SIG-M5 treated with dmso at 0.1 percent for 504 hours (cell line): Measurements from ENCODE around the gene ADGRE3.
"Not testable (repeated sequence)": the region's sequence is repeated elsewhere in the genome, so short reads cannot be mapped to it uniquely, and the experiment has no call there.

ENCODE experiments used
- DNase-seq: peaks from one replicate; lab custom pipeline; 2025; ENCODE audit not compliant: unreplicated experiment; lab: John Stamatoyannopoulos, UW

The ADGRE3 gene

GRCh38 chr19:14672188-14672872 is 2.3 kb downstream of the ADGRE3 start:
- DNase-seq: peak; percentile 85

GRCh38 chr19:14670408-14670807 is 4.2 kb downstream of the ADGRE3 start:
- no peak for DNase-seq

DNA sequence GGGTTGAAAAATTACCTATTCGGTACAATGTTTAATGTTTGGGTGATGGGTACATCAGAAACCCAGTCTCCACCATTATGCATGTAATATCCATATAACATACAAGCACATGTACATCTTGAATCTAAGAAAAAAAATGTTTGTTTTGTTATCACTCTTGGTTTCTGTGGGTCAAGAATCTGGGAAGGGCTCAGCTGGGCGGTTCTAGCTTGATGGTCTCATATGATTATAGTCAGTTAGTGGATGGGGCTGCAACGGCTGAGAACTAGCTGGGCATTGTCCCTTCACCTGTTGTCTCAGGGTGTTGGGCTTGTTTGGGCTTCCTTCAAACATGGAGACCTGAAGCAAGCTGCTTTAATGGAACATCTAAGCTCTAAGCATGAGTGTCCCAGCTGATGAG is 4.7 kb downstream of the ADGRE3 start:
- no peak for DNase-seq

- peak; percentile 77 for DNase-seq
Measured at GRCh38 chr19:14661372-14661924, 13.2 kb downstream of the ADGRE3 start.

DNA sequence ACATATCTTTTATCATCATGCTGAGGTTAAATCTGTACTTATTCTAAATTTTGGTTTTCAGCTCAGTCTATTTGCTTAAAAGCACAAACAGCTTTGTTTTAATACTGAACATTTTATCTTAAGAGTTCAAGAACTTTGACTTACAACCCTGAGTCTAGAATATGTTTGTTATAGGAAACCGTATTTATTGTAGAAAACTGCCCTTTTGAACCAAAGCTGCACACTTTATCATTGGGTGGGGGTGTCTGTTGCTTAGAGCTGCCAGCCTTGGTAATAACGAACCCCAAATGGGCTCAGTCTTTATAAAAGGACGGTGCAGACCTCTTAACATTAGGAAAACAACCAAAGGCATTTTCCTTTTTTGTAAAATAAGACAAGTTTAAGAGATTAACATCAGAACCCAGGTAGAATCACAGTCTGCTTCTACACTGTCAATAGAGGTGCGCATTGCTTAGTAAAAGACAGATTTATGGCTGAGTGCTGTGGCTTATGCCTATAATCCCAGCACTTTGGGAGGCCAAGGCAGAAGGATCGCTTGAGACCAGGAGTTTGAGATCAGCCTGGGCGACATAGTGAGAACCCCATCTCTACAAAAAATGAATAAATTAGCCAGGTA is 14.7 kb downstream of the ADGRE3 start:
- DNase-seq: no peak

- DNase-seq: no peak
Measured at GRCh38 chr19:14655726-14656125, 18.9 kb downstream of the ADGRE3 start.

- DNase-seq: no peak
Measured at GRCh38 chr19:14654786-14655560, 19.7 kb downstream of the ADGRE3 start.

GRCh38 chr19:14650161-14650560 is 24.5 kb downstream of the ADGRE3 start:
- no peak for DNase-seq

DNA sequence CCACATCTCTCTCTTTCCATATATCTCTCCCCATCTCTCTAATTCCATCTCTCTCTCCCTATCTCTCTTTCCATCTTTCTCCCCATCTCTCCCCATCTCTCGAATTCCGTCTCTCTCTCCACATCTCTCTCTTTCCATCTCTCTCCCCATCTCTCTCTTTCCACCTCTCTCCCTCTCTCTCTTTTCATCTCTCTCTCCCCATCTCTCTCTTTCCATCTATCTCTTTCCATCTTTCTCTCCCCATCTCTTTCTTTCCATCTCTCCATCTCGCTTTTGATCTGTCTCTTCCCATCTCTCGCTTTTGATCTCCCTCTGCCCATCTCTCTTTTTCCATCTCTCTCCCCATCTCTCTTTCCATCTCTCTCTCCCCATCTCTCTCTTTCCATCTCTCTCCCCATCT is 25.6 kb downstream of the ADGRE3 start:
- no peak for DNase-seq

DNA sequence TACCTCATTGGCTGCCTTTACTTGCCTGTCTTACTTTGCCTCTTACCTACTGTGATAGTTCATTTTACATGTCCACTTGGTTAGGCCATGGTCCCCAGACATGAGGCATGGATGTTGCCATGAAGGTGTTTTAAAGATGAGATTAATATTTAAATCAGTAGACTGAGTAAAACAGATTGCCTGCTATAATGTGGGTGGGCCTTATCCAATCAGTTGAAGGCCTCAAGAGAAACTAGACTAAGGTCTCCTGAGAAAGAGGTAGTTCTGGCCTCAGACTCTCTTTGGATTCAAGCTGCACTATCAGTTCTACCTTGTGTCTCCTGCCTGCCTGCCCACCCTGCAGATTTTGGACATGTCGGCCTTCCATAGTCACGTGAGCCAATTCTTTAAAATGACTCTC is 26.1 kb downstream of the ADGRE3 start:
- DNase-seq: no peak

- DNase-seq: no peak
Measured at GRCh38 chr19:14639536-14640277, 34.9 kb downstream of the ADGRE3 start.

GRCh38 chr19:14632286-14632685 is 42.4 kb downstream of the ADGRE3 start:
- DNase-seq: peak; percentile 30

- no peak for DNase-seq
Measured at GRCh38 chr19:14629557-14629956, 45.1 kb downstream of the ADGRE3 start.

- not testable (repeated sequence) for DNase-seq
Measured at GRCh38 chr19:14624491-14624890, 50.2 kb downstream of the ADGRE3 start.

DNA sequence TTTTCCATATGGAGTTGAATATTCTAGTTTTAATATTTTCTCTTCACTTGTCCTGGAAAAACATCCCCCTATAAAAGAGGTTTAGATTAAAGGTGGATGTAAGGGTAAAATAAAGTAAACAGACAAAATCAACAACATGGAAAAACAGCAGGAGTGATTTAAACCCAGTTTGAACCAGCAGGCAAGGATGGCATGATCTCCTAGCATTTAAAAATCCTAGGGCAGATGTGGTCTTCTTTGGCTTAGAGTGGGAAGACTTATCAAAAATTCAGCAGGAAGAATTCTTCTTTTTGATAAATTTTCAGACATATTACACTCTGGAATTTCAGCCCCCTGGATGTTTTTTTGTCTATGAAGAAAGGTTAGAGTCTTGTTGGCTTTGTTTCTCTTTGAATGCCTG is 55.2 kb downstream of the ADGRE3 start:
- no peak for DNase-seq

DNA sequence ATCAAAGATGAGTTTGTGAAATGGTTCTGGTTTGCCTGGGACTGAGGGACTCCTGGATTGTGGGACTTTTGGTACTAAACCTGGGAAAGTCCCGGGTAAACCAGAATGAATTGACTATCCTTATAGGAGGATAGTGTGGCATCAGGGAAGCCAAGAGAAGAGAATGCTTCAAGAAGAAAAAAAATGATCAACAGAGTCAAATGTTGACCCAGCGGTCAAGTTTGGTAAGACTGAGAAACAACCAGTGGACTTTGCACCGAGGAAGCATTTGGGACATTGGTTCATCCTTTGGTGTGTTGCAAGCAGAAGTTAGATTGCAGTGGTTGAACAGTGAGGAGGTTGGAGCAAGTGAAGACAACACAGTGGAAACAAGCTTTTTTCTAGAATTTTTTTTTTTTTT is 58.2 kb downstream of the ADGRE3 start:
- peak; percentile 74 for DNase-seq

GRCh38 chr19:14615623-14616022 is 59.0 kb downstream of the ADGRE3 start:
- no peak for DNase-seq

DNA sequence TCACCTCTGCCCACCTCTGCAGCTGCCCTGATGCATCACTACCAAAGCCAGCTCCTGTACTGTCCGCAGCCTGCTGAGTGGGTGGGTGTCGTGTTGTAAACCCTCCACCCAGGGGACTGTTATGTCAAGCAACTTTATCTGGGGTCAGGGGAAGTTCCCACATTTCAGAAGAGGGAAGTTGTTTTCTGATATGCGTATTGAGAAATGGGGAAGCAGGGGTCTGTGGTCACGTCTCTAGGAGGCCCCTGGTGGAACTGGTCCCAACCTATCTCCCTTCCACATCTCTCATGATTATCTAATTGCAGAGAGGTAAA is 60.6 kb downstream of the ADGRE3 start:
- peak; percentile 92 for DNase-seq

- not testable (repeated sequence) for DNase-seq
Measured at GRCh38 chr19:14613399-14614098, 61.1 kb downstream of the ADGRE3 start.

GRCh38 chr19:14612657-14613056 is 62.0 kb downstream of the ADGRE3 start:
- no peak for DNase-seq

- not testable (repeated sequence) for DNase-seq
Measured at GRCh38 chr19:14612242-14612641, 62.4 kb downstream of the ADGRE3 start.
